ENCODE results near the gene TBC1D16. TPM values are rescaled to one million over a fixed set of nuclear protein-coding genes. Genes with fewer than 3 reads are reported as not detected.

The TBC1D16 gene
- total and polyA plus RNA-seq, 2 donors from 2014 or later, result 9.1 to 68.0 TPM

DNA sequence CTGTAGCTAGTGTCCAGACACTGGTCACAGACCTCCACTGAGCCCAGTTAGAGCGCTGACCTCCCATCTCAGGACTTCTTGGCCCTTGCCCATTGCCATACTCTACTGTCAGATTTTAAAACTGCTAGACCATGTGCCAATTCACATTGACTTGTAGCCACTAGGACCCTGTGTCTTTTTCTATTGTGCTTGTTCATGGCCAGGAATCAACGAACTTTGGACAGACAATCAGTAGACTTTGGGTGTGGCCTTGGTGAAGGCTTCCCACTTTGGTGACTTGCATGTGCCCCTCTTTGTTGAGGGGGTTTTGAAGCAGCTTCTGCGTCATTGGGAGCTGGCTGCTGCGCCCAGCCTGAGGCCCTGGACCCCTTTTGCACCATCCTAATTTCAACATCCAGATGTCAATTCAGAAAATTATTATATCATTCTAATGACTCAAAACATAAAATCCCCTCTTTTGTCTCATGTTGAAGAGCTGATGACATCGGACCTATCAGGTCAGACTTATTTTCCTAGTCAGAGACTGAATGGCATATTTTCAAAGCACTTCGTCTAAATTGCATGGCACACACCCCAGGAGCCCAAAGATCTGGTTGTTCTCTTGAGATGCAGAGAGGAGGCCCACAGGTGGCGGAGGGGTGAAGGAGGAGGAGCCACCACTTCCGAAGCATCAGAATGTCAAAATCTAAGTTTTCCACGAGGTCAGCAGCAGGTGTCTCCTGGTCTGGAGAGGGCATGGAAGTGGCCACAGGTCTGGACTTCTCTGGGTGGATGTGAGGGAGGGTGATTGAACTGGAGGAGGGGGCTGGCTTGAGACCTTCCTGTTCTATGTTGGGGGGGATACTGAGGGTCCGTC lies 103.0 kb downstream of the TBC1D16 start:
- Histone ChIP-seq H3K36me3 (ENCODE audit: control insufficient read depth in 2 of 3, insufficient read depth in 3 of 3, low read length in 3 of 3) (no peaks in the 10 kb centered on the region), H3K9ac (ENCODE audit: low read length in 3 of 3) (no peak overlapping the region), H3K4me1 (ENCODE audit: control insufficient read depth in 2 of 3, insufficient read depth in 2 of 3, low read depth in 1 of 3, low read length in 3 of 3) (no peaks in the 10 kb centered on the region), H3K27ac (ENCODE audit: low read depth in 2 of 2, low read length in 2 of 2) (no peak overlapping the region), H3K4me3 (ENCODE audit: low read length in 3 of 3) (no peak overlapping the region), H3K9me3 (ENCODE audit: control insufficient read depth in 2 of 3, insufficient read depth in 1 of 3, low read length in 3 of 3) (no peaks in the 10 kb centered on the region), H3K27me3 (ENCODE audit: control insufficient read depth, insufficient read depth, low read length) (peaks cover 3% of the 10 kb centered on the region)
- intact Hi-C loops (cut with DNase I), result no loop called here
- TF ChIP-seq, protein P1, sequence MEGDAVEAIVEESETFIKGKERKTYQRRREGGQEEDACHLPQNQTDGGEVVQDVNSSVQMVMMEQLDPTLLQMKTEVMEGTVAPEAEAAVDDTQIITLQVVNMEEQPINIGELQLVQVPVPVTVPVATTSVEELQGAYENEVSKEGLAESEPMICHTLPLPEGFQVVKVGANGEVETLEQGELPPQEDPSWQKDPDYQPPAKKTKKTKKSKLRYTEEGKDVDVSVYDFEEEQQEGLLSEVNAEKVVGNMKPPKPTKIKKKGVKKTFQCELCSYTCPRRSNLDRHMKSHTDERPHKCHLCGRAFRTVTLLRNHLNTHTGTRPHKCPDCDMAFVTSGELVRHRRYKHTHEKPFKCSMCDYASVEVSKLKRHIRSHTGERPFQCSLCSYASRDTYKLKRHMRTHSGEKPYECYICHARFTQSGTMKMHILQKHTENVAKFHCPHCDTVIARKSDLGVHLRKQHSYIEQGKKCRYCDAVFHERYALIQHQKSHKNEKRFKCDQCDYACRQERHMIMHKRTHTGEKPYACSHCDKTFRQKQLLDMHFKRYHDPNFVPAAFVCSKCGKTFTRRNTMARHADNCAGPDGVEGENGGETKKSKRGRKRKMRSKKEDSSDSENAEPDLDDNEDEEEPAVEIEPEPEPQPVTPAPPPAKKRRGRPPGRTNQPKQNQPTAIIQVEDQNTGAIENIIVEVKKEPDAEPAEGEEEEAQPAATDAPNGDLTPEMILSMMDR (IDR thresholded peaks at IDR 0.05; ENCODE audit: borderline replicate concordance, extremely low read depth, insufficient read depth), result no peak
- DNase-seq (no peak), FAIRE-seq (no peak)

DNA sequence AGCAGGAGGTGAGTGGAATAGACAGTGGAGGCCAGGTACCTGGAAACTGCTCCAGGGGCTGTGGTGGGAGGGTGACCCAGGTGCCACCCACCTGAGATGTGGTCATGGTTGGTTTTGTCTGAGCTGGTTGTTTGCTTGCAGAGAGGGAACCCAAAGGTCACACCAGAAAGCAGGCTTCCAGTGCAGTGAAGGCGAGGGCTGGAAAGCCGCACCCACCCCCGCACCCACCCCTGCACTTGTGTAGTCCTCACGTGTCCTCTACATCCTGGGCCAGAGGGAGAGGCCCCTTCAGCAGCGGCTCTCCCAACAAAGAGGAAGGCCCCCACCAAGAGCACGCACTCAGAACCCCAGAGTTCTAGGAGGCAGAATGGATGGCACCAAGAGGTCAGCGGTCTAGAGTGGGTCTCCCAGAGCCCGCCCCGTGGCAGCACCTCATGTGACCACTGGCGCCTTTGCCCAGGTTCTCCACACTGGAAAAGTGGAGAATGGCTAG lies 103.8 kb downstream of the TBC1D16 start:
- DNase-seq, result no peak
- Histone ChIP-seq H3K4me3 (ENCODE audit: low read length in 3 of 3) (no peak overlapping the region), H3K9ac (ENCODE audit: low read length in 3 of 3) (no peak overlapping the region), H3K36me3 (ENCODE audit: control insufficient read depth in 2 of 3, insufficient read depth in 3 of 3, low read length in 3 of 3) (no peaks in the 10 kb centered on the region), H3K27ac (ENCODE audit: low read depth in 2 of 2, low read length in 2 of 2) (no peak overlapping the region), H3K9me3 (ENCODE audit: control insufficient read depth in 2 of 3, insufficient read depth in 1 of 3, low read length in 3 of 3) (no peaks in the 10 kb centered on the region), H3K27me3 (ENCODE audit: control insufficient read depth, insufficient read depth, low read length) (peaks cover 3% of the 10 kb centered on the region), H3K4me1 (ENCODE audit: control insufficient read depth in 2 of 3, insufficient read depth in 2 of 3, low read depth in 1 of 3, low read length in 3 of 3) (no peaks in the 10 kb centered on the region)
- FAIRE-seq, result no peak
- intact Hi-C loops (cut with DNase I), result no loop called here
- TF ChIP-seq, protein P1 (IDR thresholded peaks at IDR 0.05; ENCODE audit: borderline replicate concordance, extremely low read depth, insufficient read depth), result no peak

DNA sequence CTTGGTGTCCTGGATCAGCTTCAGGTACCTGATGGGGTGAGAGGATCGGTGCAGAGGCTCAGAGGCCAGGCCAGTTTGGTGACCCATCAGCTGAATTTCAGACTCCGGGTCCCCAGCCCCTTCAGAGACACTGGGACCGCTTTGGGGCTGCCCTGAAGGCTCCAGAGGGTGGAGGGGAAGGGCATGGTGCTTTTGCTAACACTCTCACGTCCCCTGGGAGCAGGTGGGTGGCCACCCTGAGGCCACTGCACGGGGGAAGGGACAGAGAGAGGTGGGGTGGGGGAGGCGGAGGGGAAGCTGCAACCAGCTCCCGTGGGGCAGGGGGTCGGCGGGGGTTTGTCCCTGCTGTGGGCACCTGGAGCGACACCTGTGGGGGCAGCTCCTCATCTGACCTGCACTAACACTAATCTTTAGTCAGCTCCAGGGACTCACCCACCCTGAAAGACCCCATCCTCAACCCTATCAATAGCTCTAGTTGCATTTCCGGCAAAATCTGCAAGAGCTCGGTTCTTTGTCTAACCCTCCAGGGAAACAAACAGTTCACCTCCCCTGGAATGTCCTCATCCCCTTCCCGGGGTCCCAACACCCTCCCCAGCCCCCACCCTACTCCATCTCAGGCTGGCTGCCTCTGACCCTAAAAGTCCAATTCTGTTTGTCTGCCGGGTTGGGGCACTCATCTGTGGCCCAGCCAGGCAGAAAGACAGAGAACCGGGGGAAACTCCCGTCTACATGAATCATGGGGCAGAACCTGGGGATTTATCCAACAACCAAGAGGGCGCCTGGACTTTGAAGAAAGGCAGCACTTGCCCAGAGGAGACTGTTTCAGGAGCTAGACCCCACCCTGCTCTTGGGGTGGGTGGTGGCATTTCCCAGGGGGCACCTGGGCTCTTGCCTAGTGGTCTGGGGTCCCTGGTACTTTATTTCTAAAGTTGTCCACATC lies 104.5 kb downstream of the TBC1D16 start:
- H3K9ac ChIP-seq (ENCODE audit: low read length in 3 of 3), result no peak overlapping the region
- FAIRE-seq (no peak), DNase-seq (no peak)
- H3K4me3 ChIP-seq (ENCODE audit: low read length in 3 of 3), result no peak overlapping the region
- intact Hi-C loops (cut with DNase I), result no loop called here
- H3K27ac ChIP-seq (ENCODE audit: low read depth in 2 of 2, low read length in 2 of 2), result no peak overlapping the region
- H3K4me1 ChIP-seq (ENCODE audit: control insufficient read depth in 2 of 3, insufficient read depth in 2 of 3, low read depth in 1 of 3, low read length in 3 of 3), result no peaks in the 10 kb centered on the region
- no peaks in the 10 kb centered on the region for H3K9me3 ChIP-seq (ENCODE audit: control insufficient read depth in 2 of 3, insufficient read depth in 1 of 3, low read length in 3 of 3)
- H3K27me3 ChIP-seq (ENCODE audit: control insufficient read depth, insufficient read depth, low read length), result peaks cover 3% of the 10 kb centered on the region
- H3K36me3 ChIP-seq (ENCODE audit: control insufficient read depth in 2 of 3, insufficient read depth in 3 of 3, low read length in 3 of 3), result no peaks in the 10 kb centered on the region
- TF ChIP-seq, protein P1 (IDR thresholded peaks at IDR 0.05; ENCODE audit: borderline replicate concordance, extremely low read depth, insufficient read depth), result no peak
